ENCODE results near the gene SOD2. TPM values are rescaled to one million over a fixed set of nuclear protein-coding genes. Genes with fewer than 3 reads are reported as not detected.

The SOD2 gene
- total RNA-seq, 1 experiment from 2014 or later: 80.5 TPM

DNA sequence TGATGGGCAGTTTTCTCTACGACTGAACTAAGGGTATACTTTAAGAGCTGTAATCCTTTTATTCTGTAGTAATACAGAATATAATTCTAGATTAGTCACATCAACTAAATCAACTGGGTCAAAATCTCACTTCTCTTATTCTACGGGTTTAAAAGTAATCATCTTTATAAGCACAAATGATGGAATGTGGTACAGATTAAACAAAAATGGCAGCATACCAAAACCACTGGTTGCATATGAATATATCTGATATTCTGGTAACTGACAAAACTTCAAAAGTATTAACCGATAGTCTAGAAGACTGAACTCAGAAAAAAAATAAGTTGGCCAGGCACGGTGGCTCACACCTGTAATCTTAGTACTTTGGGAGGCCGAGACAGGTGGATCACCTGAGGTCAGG is 7.0 kb downstream of the SOD2 start:
- H2BK15ac ChIP-seq (ENCODE audit: low read depth, low read length): no peak overlapping the region
- no peak overlapping the region for H4K8ac ChIP-seq (replicated peaks; ENCODE audit: insufficient read length, low read depth, low read length)
- no peak overlapping the region for H3K4me2 ChIP-seq (ENCODE audit: insufficient read depth, insufficient read length, low read length)
- no peak overlapping the region for H2BK12ac ChIP-seq (ENCODE audit: insufficient read length, low read depth, low read length)
- DNase-seq: no peak
- H3K23ac ChIP-seq (ENCODE audit: insufficient read length, low read depth, low read length): no peak overlapping the region
- H4K91ac ChIP-seq (ENCODE audit: insufficient read length, low read depth, low read length): no peak overlapping the region
- H2BK5ac ChIP-seq (ENCODE audit: insufficient read length, low read length): no peak overlapping the region
- H4K20me1 ChIP-seq (ENCODE audit: control insufficient read depth, insufficient read depth, insufficient read length): no peaks in the 10 kb centered on the region
- H3K79me2 ChIP-seq (ENCODE audit: insufficient read depth, low read length): no peaks in the 10 kb centered on the region
- H3T11ph ChIP-seq (ENCODE audit: low read length): no peak overlapping the region
- no peaks in the 10 kb centered on the region for H3K23me2 ChIP-seq (ENCODE audit: insufficient read length, low read depth, low read length, poor library complexity, severe bottlenecking)
- no peaks in the 10 kb centered on the region for H3K4me1 ChIP-seq (ENCODE audit: insufficient read depth, low read length)
- no peaks in the 10 kb centered on the region for H3K27me3 ChIP-seq (ENCODE audit: insufficient read depth, low read length)
- H3K79me1 ChIP-seq (ENCODE audit: insufficient read depth, low read depth, low read length, poor library complexity, severe bottlenecking): no peaks in the 10 kb centered on the region
- no peak overlapping the region for H2AK5ac ChIP-seq (ENCODE audit: insufficient read length, low read length)
- H3K27ac ChIP-seq (ENCODE audit: insufficient read length, low read depth, low read length): no peak overlapping the region
- peaks cover under 1 to 4% of the 10 kb centered on the region in 2 experiments; a peak in 3 of 4 replicates for H3K4me1 Mint-ChIP-seq
- peaks cover 28 to 64% (median 57%) of the 10 kb centered on the region in 3 experiments; a peak in 6 of 7 replicates for H3K36me3 Mint-ChIP-seq (ENCODE audit: insufficient read depth in 1 of 3, low read depth in 3 of 3)
- WGBS (ENCODE audit: extremely low coverage, insufficient read length, low lambda C conversion rate): no CpG with 5 or more reads among the region's 5 CpGs
- no peak overlapping the region for H3K14ac ChIP-seq (ENCODE audit: insufficient read depth, low read length)
- no peak overlapping the region for H3K4ac ChIP-seq (ENCODE audit: low read depth, low read length)
- H3K27me3 Mint-ChIP-seq (ENCODE audit: low read depth): no peaks in the 10 kb centered on the region
- H3K18ac ChIP-seq (ENCODE audit: insufficient read length, low read depth, low read length): no peak overlapping the region
- H3K9me3 ChIP-seq (ENCODE audit: control insufficient read depth, low read depth, low read length): no peaks in the 10 kb centered on the region
- no peak overlapping the region for H2BK20ac ChIP-seq (ENCODE audit: low read depth, low read length, poor library complexity, severe bottlenecking)
- no peaks in the 10 kb centered on the region for H3K9me3 Mint-ChIP-seq
- TF ChIP-seq, protein P1, sequence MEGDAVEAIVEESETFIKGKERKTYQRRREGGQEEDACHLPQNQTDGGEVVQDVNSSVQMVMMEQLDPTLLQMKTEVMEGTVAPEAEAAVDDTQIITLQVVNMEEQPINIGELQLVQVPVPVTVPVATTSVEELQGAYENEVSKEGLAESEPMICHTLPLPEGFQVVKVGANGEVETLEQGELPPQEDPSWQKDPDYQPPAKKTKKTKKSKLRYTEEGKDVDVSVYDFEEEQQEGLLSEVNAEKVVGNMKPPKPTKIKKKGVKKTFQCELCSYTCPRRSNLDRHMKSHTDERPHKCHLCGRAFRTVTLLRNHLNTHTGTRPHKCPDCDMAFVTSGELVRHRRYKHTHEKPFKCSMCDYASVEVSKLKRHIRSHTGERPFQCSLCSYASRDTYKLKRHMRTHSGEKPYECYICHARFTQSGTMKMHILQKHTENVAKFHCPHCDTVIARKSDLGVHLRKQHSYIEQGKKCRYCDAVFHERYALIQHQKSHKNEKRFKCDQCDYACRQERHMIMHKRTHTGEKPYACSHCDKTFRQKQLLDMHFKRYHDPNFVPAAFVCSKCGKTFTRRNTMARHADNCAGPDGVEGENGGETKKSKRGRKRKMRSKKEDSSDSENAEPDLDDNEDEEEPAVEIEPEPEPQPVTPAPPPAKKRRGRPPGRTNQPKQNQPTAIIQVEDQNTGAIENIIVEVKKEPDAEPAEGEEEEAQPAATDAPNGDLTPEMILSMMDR (conservative IDR thresholded peaks at IDR 0.05): no peak
- no peak overlapping the region for H3K27ac Mint-ChIP-seq
- no peak overlapping the region for H3K9ac ChIP-seq (ENCODE audit: extremely low read depth, insufficient read length, low read length)
- H3K56ac ChIP-seq (ENCODE audit: insufficient read length, low read depth, low read length): no peak overlapping the region
- H2BK120ac ChIP-seq (ENCODE audit: low read depth, low read length, poor library complexity, severe bottlenecking): no peak overlapping the region
- no peak overlapping the region for H2AFZ ChIP-seq (ENCODE audit: low read length)
- no peak overlapping the region for H3K4me3 Mint-ChIP-seq
- H4K5ac ChIP-seq (ENCODE audit: insufficient read length, low read depth, low read length): no peak overlapping the region

Data from H9 (cell line).